Measurements from ENCODE around the gene KRT2.

KRT2 gene

GRCh38 chr12:52613384-52614030 is 38.5 kb downstream of the KRT2 start:
- DNase-seq = no peak

DNA sequence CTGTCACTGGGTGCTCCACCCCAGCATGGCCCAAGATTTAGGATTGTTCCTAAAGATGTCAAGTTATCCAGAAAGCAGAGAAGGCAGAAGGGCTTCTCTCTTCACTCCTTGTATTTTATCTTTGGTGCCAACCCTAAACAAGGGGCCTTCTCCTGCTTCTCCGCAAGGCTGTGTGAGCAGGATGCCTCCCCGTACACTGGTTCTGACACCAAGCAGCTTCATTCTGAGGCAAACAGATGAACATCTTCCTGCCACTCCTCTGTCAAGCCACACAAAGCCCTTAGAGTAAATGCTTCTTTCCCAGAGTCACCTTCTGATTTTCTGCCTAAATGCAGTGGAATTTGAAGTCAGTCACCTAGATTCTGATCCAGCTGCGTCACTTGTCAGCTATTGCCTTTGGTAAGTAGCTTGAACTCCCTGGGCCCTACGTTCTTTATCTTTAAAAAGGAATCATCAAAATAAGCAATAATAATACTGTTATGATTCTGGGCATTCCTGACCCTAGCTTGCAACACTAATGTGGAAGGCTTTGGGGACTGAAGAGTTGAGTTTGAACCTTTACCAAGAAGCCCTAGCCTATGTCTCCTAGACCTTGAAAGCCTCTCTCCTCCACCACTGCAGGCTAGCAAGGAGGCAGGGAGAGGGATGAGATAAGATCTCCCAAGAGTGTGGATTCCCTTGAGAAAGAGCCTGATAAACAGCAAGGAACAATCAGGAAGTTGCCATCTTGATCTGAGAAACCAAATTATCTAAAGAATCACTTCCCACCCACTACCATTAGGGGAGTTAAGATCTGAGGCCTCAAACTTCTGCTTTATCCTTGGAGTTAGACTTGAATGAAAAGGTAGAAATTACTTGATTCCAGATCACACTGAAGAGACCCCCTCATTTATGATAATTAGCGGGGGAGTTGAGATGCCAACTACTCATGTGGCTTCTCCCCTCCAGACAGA is 39.3 kb downstream of the KRT2 start:
- DNase-seq = no peak

DNA sequence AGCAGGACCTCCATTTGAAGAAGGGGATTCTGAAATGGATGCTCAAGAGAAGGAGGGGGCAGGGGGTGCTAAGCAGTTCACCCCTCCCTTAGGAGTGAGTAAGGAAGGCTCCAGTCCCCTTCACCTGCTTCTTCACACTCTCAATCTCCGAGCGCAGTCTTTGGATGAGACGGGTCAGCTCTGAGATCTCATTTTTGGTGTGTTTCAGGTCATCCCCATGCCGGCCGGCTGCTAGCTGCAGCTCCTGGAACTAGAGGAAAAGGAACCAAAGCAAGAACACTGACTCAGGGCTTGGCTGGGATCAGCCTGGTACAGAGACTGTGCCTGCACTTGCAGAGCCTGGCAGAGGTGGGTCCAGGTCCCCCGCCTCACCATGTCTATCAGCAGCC is 40.9 kb downstream of the KRT2 start:
- no peak for DNase-seq

DNA sequence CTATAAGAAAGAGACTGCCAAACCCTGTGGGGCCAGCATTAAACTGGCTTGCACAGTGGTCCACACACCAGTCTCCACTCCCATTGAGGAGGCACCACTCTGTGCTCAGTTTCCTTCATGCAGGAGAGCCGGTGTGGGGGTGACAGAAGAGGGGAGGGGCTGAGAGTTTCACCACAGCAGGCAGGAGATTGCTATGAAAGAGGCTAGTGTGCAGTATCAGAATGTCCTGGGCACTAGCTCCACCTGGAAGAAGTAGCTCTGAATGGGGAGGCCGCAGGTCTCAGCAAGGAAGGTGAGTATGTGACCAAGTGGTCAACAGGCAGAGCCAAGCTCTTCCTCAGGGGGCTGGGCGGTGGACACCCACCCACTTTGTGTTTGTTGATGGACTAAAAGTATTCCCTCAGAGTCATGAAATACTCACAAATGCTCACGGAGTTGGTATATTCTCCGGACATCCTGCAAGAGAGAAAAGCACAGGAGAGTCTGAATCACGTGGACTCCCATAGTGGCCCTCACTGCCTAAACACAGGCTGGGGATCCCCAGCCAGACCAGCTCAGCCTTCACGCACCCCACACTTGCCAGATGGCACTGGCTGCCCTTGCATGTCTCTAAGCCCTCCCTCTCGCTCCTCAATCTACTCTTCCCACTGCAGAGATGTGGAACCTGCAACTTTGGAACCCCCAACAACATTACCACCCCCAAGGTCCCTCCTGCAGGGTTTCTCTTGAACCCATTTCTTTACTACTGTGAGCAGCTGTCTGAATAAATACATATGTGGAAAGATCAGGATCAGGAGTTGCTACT is 43.0 kb downstream of the KRT2 start:
- DNase-seq = no peak

DNA sequence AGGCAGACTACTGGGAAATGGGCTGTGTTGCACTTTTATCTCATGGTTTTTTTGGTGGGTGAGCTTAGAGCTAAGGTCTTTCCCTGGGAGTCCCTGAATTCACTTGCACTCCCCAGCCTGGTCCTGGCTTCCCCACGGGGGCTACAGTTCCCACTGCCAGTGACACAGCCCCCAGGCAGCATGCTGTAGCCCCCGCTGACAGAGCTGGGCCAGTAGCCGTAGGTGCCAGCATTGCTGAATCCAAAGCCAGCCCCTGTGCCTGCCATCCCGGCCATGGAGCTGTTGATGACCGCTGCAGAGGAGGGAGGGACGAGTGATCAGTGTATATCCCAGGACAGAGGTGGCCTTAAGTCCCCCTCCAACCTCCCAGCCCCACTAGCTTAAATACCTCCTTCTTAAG is 43.9 kb downstream of the KRT2 start:
- no peak for DNase-seq

GRCh38 chr12:52607314-52607713 is 44.7 kb downstream of the KRT2 start:
- no peak for DNase-seq

DNA sequence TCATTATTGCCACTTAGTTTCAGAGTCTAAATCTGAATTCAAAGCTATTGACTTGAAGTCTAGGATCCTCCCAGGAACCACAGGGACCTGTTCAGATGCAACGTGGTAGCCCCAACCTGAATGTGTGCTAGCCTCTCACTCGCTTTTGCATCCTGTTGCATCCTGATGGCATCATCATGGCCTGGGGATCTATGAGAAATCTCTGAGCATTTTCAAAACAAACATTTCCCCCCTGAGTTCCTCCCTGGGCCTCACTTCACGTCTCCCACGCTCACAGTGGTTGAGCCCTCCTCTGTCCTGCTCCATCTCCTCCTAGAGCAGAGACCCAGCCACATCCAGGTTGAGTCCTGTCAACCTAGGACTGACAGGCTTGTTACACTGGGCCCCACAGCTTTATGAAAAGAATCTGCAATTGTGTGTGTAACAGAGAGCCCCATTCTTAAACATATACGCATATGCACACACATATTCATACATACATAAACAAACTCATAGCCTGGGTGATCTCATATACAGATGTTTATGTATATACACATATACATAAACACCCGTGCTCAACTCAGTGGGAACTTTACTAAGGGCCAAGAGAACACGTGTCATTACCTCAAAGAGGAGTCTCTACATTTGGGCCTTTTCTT is 45.3 kb downstream of the KRT2 start:
- no peak for DNase-seq

- no peak for DNase-seq
Measured at GRCh38 chr12:52606096-52606495, 45.9 kb downstream of the KRT2 start.

DNA sequence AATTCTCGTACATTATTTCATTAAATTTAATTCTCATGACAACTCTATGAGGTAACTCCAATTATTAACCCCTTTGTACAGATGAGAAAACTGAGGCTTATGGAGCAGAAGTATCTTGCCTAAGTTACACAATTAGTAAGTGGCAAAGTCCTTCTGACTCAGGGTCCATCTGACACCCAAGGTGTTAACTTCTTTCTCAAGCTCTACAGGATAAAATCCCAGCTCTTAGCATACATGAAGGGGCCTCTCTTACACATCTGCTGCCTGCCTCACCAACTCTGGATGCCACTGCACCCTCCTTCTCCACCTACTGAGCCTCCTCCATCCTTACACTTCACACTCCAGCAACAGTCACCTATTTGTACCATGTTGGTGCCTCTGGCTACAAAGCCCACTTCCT is 46.5 kb downstream of the KRT2 start:
- no peak for DNase-seq

GRCh38 chr12:52604859-52605258 is 47.2 kb downstream of the KRT2 start:
- DNase-seq = no peak

GRCh38 chr12:52603314-52603713 is 48.7 kb downstream of the KRT2 start:
- no peak for DNase-seq

GRCh38 chr12:52602552-52602951 is 49.5 kb downstream of the KRT2 start:
- DNase-seq = no peak

DNA sequence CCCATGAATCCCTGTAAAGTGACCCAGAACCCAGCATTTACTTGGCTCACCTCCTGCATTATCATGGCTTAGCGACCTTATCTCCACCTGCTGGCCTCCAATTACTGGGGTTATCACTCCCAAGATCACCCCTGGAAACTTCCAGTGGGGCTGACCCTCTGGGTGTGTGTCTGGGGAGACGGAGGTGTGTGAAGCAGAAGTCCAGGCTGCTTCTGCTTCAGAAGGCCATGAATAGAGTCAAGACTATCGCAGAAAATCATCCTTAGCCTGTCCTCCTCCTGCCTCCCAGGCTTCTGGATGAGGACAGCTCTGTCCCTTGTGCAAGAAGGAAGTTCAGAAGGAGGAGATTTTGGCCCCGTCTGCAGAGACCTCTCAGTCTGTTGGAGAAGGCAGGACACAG is 50.3 kb downstream of the KRT2 start:
- DNase-seq = no peak

- DNase-seq = no peak
Measured at GRCh38 chr12:52600941-52601481, 51.0 kb downstream of the KRT2 start, which contains the start of gene KRT72. Gene KRT72, minus strand, starts transcription at chr12:52601463. Its CDS starts 11 bp downstream, at chr12:52601452.

DNA sequence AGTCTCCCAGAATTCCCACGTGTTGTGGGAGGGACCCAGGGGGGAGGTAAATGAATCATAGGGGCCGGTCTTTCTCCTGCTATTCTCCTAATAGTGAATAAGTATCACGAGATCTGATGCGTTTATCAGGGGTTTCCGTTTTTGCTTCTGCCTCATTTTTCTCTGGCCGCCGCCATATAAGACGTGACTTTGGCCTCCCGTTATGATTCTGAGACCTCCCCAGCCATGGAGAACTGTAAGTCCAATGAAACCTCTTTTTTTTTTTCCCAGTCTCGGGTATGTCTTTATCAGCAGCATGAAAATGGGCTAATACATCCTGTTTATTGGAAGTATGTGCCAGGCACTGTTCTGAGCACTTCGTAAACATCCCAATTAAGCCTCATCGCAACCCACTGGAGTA is 51.5 kb downstream of the KRT2 start:
- no peak for DNase-seq

DNA sequence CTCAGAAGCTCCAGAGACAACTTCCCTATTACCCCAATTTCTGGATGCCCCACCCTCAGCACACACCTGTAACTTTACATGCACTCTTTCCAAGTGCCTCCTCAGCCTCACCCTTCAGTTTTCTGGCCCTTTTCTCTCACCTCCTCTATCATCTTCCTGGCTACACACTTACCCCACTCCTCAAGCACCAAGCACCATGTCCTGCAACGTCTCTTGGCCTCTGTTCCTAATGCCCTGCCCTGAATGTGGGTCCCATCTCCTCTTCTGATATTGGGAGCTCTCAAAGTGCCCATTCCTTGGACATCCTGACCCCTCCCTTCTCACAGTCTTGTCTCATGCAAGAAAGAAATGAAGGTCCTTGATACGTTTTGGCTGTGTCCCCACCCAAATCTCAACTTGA is 51.9 kb downstream of the KRT2 start:
- no peak for DNase-seq

- DNase-seq = no peak
Measured at GRCh38 chr12:52598966-52599365, 53.0 kb downstream of the KRT2 start.
